Bone marrow (tissue), 2 donors: Measurements from ENCODE around the gene DNAH2.

Experiments
- DNase-seq, 2 donors: peaks; one replicate each; lab custom pipeline; 2025; lab: John Stamatoyannopoulos, UW

DNAH2 gene

GRCh38 chr17:7703584-7704479 is 13.7 kb upstream of the DNAH2 start:
- DNase-seq = no peak

- DNase-seq = no peak
Observed at GRCh38 chr17:7704601-7705268, 12.8 kb upstream of the DNAH2 start, which contains the start of gene EFNB3. TSS of gene EFNB3 (plus strand) at chr17:7705202. CDS start at chr17:7705599, 397 bp downstream.

GRCh38 chr17:7705269-7706255 is 12.0 kb upstream of the DNAH2 start:
- no peak for DNase-seq

GRCh38 chr17:7706631-7707354 is 10.8 kb upstream of the DNAH2 start:
- DNase-seq = no peak

GRCh38 chr17:7707446-7707845 is 10.1 kb upstream of the DNAH2 start:
- no peak for DNase-seq

DNA sequence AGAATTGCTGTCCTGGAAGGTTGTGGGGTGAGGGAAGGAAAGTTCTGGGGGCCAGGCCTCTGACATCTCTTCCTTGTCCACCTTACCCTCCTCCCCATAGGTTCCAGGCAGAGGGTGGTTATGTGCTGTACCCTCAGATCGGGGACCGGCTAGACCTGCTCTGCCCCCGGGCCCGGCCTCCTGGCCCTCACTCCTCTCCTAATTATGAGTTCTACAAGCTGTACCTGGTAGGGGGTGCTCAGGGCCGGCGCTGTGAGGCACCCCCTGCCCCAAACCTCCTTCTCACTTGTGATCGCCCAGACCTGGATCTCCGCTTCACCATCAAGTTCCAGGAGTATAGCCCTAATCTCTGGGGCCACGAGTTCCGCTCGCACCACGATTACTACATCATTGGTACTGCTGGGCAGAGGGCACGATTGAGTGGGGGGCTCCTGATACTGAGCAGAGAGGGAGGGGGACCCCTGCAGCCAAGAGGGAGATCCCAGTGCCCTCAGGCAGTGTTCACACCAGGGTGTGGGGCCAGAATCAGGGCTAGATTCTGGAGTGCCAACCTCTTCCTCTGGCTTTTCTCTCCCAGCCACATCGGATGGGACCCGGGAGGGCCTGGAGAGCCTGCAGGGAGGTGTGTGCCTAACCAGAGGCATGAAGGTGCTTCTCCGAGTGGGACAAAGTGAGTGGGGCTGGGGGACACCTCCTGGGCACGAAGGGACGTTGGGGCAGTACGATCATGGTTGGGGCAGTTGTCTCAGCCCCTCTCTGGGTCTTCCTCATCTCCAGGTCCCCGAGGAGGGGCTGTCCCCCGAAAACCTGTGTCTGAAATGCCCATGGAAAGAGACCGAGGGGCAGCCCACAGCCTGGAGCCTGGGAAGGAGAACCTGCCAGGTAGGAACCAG is 9.4 kb upstream of the DNAH2 start:
- DNase-seq = no peak

- no peak for DNase-seq
Observed at GRCh38 chr17:7709031-7709430, 8.5 kb upstream of the DNAH2 start.

DNA sequence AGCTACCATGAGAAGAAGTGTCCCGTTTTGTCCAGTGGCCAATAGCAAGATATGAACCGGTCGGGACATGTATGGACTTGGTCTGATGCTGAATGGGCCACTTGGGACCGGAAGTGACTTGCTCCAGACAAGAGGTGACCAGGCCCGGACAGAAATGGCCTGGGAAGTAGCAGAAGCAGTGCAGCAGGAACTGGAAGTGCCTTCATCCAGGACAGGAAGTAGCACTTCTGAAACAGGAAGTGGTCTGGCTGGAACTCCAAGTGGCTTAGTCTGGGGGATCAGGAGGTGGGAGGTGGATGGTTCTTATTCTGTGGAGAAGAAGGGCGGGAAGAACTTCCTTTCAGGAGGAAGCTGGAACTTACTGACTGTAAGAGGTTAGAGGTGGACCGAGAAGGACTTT is 7.2 kb upstream of the DNAH2 start:
- DNase-seq = no peak

DNA sequence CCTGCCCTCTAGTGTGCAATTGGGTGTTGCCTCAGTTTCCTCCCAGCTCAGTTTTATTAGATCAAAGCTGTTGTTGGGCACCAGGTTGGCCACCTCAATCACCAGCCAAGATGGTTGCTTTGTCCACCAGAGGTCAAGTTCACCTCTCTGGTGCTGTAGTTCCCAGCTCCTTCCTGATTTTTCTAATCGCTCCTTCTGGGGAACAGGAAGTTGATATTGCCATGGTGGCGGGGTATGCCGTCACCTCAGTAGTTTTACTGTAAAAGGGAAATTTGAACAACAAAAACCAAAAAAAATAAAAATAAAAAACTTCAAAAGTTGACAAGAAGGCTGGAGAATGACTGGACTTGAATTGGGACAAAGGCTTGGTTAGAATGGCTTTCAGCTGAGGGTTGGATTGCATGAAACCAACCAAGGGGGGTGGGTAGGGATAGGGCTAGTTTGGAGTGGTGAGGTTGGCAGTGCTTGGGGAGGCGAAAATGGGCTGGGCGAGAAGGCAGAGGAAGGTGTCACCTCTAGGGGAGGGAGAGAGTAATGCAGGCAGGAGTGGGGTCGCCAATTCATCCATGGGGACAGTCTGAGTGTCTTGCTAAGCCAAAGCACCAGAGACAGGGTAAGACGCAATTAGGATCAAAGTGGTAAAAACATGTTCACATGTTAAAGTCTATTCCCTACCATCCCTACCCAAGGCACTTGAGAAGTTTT is 6.3 kb upstream of the DNAH2 start:
- no peak for DNase-seq

DNA sequence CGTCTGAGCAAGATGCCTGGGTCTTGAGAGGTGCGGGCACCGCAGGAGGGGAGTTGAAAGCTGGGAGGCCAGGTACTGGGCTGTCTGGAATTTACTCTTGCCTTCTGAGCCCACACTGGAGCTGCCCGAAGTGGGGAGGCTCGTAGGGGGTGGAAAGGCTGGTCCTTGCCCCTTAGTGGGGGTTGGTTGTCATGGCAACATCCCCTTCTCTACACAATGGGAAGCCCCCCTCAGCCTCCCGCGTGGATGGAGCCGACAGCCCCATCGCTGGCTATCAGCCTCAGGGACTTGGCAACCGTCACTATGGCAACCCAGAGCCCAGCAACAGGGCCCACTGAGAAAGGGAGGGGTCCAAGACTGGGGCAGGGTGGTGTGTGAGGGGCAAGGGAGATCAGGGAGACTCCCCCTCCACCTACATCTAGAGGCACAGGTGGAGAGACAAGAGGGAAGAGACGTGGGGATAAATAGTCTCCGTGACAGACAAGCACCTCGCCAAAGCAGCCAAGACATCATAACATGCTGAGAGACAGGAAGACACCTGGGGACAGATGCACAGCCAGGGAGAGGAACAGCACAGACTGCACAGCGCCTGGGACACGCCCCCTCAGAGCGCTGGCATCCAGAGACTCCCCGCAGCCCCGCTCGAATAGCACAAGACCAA is 5.3 kb upstream of the DNAH2 start:
- DNase-seq = no peak

GRCh38 chr17:7713782-7714181 is 3.8 kb upstream of the DNAH2 start:
- DNase-seq = peak in 1 of 2 donors; percentile 38

DNA sequence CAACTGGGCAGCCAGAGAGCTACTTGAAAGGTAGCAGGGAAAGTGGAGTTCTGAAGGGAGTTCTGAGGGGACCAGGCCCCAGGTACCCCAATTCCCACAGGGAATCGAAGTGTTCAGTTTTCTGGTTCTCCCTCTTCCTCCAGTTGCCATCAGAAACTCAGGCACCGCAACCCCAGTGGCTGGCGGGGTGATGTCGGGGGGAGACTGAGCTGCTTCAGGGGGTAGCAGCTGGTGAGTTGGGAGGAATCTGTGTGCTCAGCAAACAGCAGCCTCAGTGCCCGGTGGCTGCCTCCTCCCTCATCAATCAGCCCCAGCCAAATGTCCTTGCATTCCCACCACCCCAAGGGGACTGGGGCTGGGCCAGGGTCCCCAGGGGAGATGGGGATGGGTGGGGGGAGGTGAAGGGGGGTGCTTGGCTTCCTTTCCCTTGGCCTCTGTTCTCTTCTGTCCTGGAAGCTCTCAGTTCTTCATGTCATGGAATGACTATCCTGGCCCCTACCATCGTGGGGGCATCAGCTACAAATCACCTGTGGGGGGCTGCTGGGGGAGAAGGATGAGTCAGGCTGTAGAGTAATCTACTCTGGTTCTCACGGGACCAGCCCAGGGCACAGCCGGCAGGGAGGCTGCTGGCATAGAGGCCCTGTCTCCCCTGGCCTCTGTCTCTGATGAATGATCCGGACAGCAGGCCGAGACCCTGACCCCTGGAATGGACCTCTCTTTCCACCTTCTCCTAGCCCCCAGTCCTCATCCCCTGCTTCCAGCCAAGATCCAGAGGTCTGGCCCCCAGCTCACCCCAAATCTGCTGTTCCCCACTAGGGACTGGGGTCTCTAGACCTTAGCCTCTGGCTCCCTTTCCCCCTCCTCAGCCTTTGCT is 2.6 kb upstream of the DNAH2 start:
- DNase-seq = no peak

DNA sequence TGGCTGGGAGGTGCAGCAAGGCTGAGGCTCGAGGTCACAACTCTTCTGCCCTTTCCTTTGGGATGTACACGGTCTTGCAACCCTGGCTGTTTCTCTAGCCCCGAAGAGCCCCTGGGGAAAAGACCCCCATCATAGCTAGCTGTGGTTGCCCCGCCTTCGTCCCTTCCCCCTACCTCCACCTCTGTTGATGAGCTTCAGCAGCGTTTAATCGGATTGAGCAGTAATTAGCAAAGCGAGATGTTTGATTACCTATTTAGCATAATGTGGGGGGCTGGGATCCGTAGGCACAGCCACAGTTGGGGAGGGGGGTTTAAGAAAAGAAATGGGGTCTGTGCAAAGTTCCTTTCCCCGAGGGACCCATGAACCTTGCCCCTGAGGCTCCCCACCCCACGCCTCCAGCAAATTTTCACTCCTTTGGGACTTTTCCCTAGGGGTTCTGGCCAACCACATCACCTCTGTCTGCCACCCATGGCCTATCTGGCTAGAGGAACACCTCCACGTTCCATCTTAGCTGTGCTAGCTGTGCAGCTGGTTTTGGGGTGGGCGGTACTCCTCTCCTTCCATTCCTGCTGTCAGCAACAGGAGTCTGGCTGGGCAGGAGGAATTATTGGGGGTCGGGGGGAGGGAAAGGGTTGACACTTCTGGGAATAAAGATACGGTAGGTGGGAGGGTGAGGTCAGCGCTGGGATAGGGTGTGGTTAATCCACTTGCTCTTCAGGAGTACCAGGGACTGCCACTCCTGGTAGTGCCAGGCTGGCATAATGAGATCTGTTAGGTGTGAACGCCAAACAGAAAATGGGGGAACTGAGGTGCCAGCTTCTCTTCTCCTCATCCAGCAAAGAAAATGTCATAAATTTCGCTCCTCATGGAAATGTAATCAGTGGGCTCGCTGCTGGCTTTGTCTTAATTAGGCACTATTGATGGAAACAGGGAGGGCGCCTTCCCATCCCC is 1.3 kb upstream of the DNAH2 start:
- no peak for DNase-seq

DNA sequence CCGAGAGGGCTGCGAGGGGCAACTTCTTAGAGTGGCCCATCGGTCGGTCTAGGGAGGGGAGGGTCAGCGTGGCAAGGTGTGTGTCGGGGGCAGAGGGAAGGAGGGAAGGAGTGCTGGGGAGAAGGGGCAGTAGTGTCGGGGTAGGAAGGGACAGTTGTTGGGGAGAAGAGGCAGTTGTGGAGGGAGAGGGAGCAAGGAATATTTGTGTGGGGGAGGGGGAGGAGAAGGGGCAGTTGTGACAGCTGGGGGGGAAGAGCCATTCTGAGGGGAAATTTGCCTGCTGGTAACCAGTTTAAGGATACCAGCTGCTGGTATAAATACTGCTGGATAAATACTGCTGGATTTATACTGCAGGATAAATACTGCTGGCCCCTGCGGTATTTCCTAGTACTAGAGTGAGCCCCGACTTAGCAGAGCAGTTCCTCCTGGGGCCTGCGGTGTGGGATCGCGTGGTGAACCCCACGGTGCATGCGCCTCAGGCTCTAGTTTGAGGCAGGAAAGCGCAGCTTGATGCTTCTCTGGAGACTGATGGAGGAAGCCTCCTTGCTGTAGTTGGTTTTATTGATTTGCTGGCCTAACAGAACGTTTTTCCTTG is 309 bp downstream of the DNAH2 start:
- DNase-seq = peak in 1 of 2 donors; percentile 53

- DNase-seq = no peak
Observed at GRCh38 chr17:7719661-7720060, 2.1 kb downstream of the DNAH2 start.

- no peak for DNase-seq
Observed at GRCh38 chr17:7720125-7720524, 2.6 kb downstream of the DNAH2 start.

GRCh38 chr17:7721612-7722011 is 4.1 kb downstream of the DNAH2 start:
- no peak for DNase-seq
